Nephron (organoid): Measurements from ENCODE around the gene AFAP1L1.
A peak's percentile ranks its signal among the peaks of the same experiment; 100 is the strongest.

ENCODE experiments used
- H3K27ac Mint-ChIP-seq, 3 experiments: 2 replicates each; pipeline ENCODE4 v1.8.0; 2020; ENCODE audit warnings: mixed read lengths in 3 of 3, mild to moderate bottlenecking in 2 of 3, moderate library complexity in 1 of 3
- H3K27me3 Mint-ChIP-seq: 2 replicates; pipeline ENCODE4 v1.8.0; 2021; ENCODE audit warnings: low read depth, mild to moderate bottlenecking, moderate library complexity, mixed read lengths
- H3K36me3 Mint-ChIP-seq: 2 replicates; pipeline ENCODE4 v1.8.0; 2020; ENCODE audit warnings: low read depth, mixed read lengths
- H3K4me1 Mint-ChIP-seq: 2 replicates; pipeline ENCODE4 v1.8.0; 2020; ENCODE audit warnings: mixed read lengths
- H3K4me3 Mint-ChIP-seq, 3 experiments: 2 replicates each; pipeline ENCODE4 v1.8.0; 2020; ENCODE audit warnings: mild to moderate bottlenecking in 3 of 3, mixed read lengths in 3 of 3, moderate library complexity in 2 of 3
- H3K9me3 Mint-ChIP-seq: 2 replicates; pipeline ENCODE4 v1.8.0; 2020; ENCODE audit warnings: mixed read lengths
- CTCF ChIP-seq, 3 experiments: fragments of 200-600 bp; sonication (generic); IDR thresholded peaks; one replicate each; pipeline ENCODE4 v1.5.0; 2021; ENCODE audit warnings: antibody characterized with exemption in 3 of 3; ENCODE audit not compliant: unreplicated experiment in 3 of 3

AFAP1L1 gene

GRCh38 chr5:149326611-149327010, 55.0 kb downstream of the AFAP1L1 start:
- Mint-ChIP-seq H3K9me3 (no peaks in the 10 kb centered on the region), H3K27me3 (no peaks in the 10 kb centered on the region), H3K4me1 (peaks cover 25% of the 10 kb centered on the region), H3K36me3 (no peaks in the 10 kb centered on the region), H3K4me3 (no peak overlapping the region), H3K27ac (no peak overlapping the region)
- no peak for TF ChIP-seq CTCF (IDR thresholded peaks at IDR 0.05; ENCODE audit: unreplicated experiment in 3 of 3)

GRCh38 chr5:149328177-149328576, 56.5 kb downstream of the AFAP1L1 start:
- Mint-ChIP-seq H3K27me3 (no peaks in the 10 kb centered on the region), H3K27ac (no peak overlapping the region), H3K4me1 (peaks cover 13% of the 10 kb centered on the region), H3K9me3 (no peaks in the 10 kb centered on the region), H3K36me3 (no peaks in the 10 kb centered on the region), H3K4me3 (no peak overlapping the region)
- TF ChIP-seq CTCF (IDR thresholded peaks at IDR 0.05; ENCODE audit: unreplicated experiment in 3 of 3) = no peak

DNA sequence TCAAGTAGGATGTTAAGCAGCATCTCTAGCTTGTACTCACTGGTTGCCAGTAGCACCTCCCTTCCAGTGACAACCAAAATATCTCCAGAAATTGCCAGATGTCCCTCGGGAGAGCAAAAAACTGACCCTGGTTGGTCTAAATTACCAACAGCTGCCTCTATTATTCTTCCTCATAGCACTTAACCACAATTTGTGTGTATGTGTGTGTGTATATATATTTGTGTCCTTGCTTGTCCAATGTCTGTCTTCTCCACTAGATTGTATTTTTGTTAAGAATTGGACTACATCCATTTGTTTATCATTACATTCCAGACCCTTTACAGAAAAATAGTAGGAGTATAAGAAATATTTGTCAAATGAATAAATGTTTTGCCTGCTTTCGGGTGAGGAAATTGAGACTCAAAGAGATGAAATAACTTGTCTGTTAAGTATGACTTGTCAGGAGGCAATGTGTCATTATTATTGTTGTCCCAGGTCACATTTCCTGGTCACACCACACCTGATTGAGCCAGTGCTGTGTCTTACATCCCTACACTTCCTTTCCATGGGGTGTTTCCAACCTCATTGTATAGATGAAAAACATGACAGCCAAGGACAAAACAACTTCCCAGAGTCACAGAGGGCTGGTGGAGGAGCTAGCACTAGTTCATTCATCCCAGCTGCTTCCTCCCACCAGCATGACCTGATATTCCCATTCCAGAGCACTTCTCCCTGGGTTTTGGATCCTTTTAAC, 62.2 kb downstream of the AFAP1L1 start:
- Mint-ChIP-seq H3K27ac (no peak overlapping the region), H3K9me3 (no peaks in the 10 kb centered on the region), H3K4me1 (peaks cover 8% of the 10 kb centered on the region), H3K27me3 (no peaks in the 10 kb centered on the region), H3K4me3 (no peak overlapping the region), H3K36me3 (no peaks in the 10 kb centered on the region)
- no peak for TF ChIP-seq CTCF (IDR thresholded peaks at IDR 0.05; ENCODE audit: unreplicated experiment in 3 of 3)

- no peak for TF ChIP-seq CTCF (IDR thresholded peaks at IDR 0.05; ENCODE audit: unreplicated experiment in 3 of 3)
- Mint-ChIP-seq H3K27me3 (no peaks in the 10 kb centered on the region), H3K4me1 (peaks cover 8% of the 10 kb centered on the region)
Observed at GRCh38 chr5:149337736-149338135, 66.1 kb downstream of the AFAP1L1 start.

GRCh38 chr5:149338364-149338763, 66.7 kb downstream of the AFAP1L1 start:
- no peak overlapping the region for H3K27ac Mint-ChIP-seq

More at GRCh38 chr5:149337736-149338135, 66.1 kb downstream of the AFAP1L1 start:
- Mint-ChIP-seq H3K27ac (no peak overlapping the region), H3K4me3 (peak overlapping the region in 1 of 3 experiments; percentile 38), H3K36me3 (no peaks in the 10 kb centered on the region), H3K9me3 (no peaks in the 10 kb centered on the region)

More at GRCh38 chr5:149338364-149338763, 66.7 kb downstream of the AFAP1L1 start:
- Mint-ChIP-seq H3K9me3 (no peaks in the 10 kb centered on the region), H3K4me1 (peaks cover 8% of the 10 kb centered on the region), H3K27me3 (no peaks in the 10 kb centered on the region), H3K36me3 (no peaks in the 10 kb centered on the region), H3K4me3 (no peak overlapping the region)
- TF ChIP-seq CTCF (IDR thresholded peaks at IDR 0.05; ENCODE audit: unreplicated experiment in 3 of 3) = no peak
